HEK293T (cell line): Measurements from ENCODE around the gene FSIP1.

Source experiments
- CTCF ChIA-PET: fragments of 350-600 bp; formaldehyde crosslinking; extraction: SDS; loops from one replicate; lab custom pipeline; 2021; ENCODE audit warnings: antibody characterized with exemption, inconsistent platforms; lab: Yijun Ruan, JAX
- POLR2A ChIA-PET: fragments of 350-600 bp; formaldehyde crosslinking; extraction: SDS; loops from one replicate; lab custom pipeline; 2020; ENCODE audit warnings: antibody characterized with exemption, inconsistent platforms; lab: Yijun Ruan, JAX
- DNase-seq: peaks from one replicate; pipeline ENCODE4 v3.0.0; 2012; ENCODE audit warnings: mixed read lengths; ENCODE audit errors: extremely low spot score
- ARNT ChIP-seq: fragments of 450-650 bp; IDR thresholded peaks from 2 replicates; pipeline ENCODE4 v1.6.1; 2017; ENCODE audit warnings: mild to moderate bottlenecking
- BHLHE40 ChIP-seq: fragments of 450-650 bp; IDR thresholded peaks from 2 replicates; pipeline ENCODE4 v1.6.1; 2016; ENCODE audit warnings: mild to moderate bottlenecking, moderate library complexity, borderline replicate concordance
- CTBP1 ChIP-seq: fragments of 450-650 bp; IDR thresholded peaks from 2 replicates; pipeline ENCODE4 v1.6.1; 2016; ENCODE audit warnings: borderline replicate concordance
- ELF4 ChIP-seq: fragments of 450-650 bp; IDR thresholded peaks from 2 replicates; pipeline ENCODE4 v1.6.1; 2017; ENCODE audit warnings: antibody characterized with exemption
- FOXA1 ChIP-seq: fragments of 450-650 bp; IDR thresholded peaks from 2 replicates; pipeline ENCODE4 v1.6.1; 2016; ENCODE audit warnings: mild to moderate bottlenecking
- FOXK2 ChIP-seq: fragments of 450-650 bp; IDR thresholded peaks from 2 replicates; pipeline ENCODE4 v1.6.1; 2016; ENCODE audit warnings: mild to moderate bottlenecking
- FOXM1 ChIP-seq: fragments of 450-650 bp; IDR thresholded peaks from 2 replicates; pipeline ENCODE4 v1.6.1; 2017; ENCODE audit warnings: mild to moderate bottlenecking, borderline replicate concordance
- HDGF ChIP-seq: fragments of 450-650 bp; IDR thresholded peaks from 2 replicates; pipeline ENCODE4 v1.6.1; 2017; ENCODE audit warnings: antibody characterized with exemption, borderline replicate concordance
- L3MBTL2 ChIP-seq: fragments of 450-650 bp; conservative IDR thresholded peaks from 2 replicates; pipeline ENCODE4 v1.6.1; 2016; ENCODE audit warnings: mild to moderate bottlenecking
- LEF1 ChIP-seq: fragments of 450-650 bp; IDR thresholded peaks from 2 replicates; pipeline ENCODE4 v1.6.1; 2017; ENCODE audit warnings: mild to moderate bottlenecking, borderline replicate concordance
- NFRKB ChIP-seq: fragments of 450-650 bp; IDR thresholded peaks from 2 replicates; pipeline ENCODE4 v1.6.1; 2016; ENCODE audit warnings: mild to moderate bottlenecking, moderate library complexity
- SP1 ChIP-seq: fragments of 450-650 bp; IDR thresholded peaks from 2 replicates; pipeline ENCODE4 v1.6.1; 2017
- SUZ12 ChIP-seq: fragments of 450-650 bp; IDR thresholded peaks from 2 replicates; pipeline ENCODE4 v1.6.1; 2016; ENCODE audit warnings: mild to moderate bottlenecking
- TARDBP ChIP-seq: fragments of 450-650 bp; IDR thresholded peaks from 2 replicates; pipeline ENCODE4 v1.6.1; 2016
- ZNF384 ChIP-seq: fragments of 450-650 bp; IDR thresholded peaks from 2 replicates; pipeline ENCODE4 v1.6.1; 2016
- TF ChIP-seq, protein P1 (sequence below): fragments of 450-650 bp; IDR thresholded peaks from 2 replicates; pipeline ENCODE4 v1.6.1; 2016

The FSIP1 gene

DNA sequence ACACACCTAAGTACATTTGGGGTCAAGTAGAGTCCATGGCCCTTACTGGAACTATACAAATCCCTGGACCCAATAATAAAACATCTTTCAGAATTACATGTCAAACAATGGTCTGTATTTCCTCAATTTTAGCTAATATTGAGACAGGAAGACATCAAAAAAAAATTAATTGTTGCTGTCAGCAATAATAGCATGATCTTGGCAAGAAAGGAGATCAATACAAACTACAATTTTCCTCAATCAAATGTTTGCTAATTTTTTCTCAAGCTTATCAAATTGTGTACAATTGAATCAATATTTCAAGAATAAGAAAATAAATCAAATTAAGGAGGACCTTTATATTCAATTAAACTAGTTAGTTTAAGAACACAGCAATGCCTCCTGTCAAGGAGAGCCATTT lies 62.6 kb downstream of the FSIP1 start:
- POLR2A ChIA-PET: no interaction called here
- CTCF ChIA-PET: no interaction called here
- TF ChIP-seq HDGF: no peak
- TF ChIP-seq NFRKB: no peak
- TF ChIP-seq CTBP1: no peak
- TF ChIP-seq FOXK2: no peak
- no peak for TF ChIP-seq L3MBTL2
- no peak for TF ChIP-seq ARNT
- no peak for DNase-seq

DNA sequence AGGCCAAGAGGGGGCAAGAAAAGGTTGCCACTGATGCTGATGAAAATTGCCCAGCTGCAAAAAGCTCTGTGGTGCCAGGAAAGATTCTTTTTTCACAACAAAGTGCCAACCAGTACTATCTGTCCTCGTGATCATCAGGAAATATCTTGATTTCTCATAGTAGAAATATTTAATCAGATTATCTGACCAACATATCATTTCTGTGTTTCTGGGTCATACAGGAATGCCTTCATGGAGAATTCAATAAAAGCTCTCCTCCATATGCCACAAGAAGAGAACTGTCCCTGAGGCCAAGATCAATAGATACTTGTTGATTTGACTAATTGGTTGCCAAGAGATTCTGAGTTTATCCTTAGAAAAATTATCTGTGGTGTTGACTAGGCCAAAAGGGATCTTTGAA lies 63.5 kb downstream of the FSIP1 start:
- ChIA-PET CTCF (no interaction called here), POLR2A (no interaction called here)
- no peak for DNase-seq
- TF ChIP-seq NFRKB (no peak), CTBP1 (no peak), FOXM1 (no peak), FOXK2 (no peak), ZNF384 (no peak), SUZ12 (no peak), LEF1 (no peak), BHLHE40 (no peak), TARDBP (no peak), HDGF (no peak), ELF4 (no peak), L3MBTL2 (no peak), ARNT (no peak), SP1 (no peak), FOXA1 (no peak)
- TF ChIP-seq, protein P1, sequence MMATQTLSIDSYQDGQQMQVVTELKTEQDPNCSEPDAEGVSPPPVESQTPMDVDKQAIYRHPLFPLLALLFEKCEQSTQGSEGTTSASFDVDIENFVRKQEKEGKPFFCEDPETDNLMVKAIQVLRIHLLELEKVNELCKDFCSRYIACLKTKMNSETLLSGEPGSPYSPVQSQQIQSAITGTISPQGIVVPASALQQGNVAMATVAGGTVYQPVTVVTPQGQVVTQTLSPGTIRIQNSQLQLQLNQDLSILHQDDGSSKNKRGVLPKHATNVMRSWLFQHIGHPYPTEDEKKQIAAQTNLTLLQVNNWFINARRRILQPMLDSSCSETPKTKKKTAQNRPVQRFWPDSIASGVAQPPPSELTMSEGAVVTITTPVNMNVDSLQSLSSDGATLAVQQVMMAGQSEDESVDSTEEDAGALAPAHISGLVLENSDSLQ: no peak

DNA sequence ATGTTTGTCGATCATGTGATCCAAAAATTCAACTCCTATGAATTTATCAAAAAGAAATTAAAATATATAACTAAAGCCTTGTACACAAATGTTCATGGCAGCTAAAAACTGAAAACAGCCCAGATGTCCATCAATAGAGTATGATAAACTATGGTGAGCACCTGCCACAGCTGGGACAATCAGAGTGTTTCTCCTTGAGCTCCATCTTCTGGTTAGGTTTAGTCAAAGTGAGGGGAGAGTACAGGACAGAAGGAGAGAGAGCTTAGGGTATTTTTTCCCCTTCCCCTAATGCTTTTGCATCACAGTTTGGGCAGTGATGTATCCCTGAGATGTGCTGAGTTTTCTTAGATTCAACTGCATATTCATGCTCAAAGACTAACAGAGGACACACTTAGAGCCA lies 65.5 kb downstream of the FSIP1 start:
- no peak for DNase-seq
- no peak for TF ChIP-seq SP1
- no peak for TF ChIP-seq NFRKB
- no peak for TF ChIP-seq ELF4
- TF ChIP-seq, protein P1: no peak
- TF ChIP-seq CTBP1: no peak
- TF ChIP-seq TARDBP: no peak
- no peak for TF ChIP-seq FOXK2
- TF ChIP-seq ZNF384: no peak
- no peak for TF ChIP-seq SUZ12
- TF ChIP-seq HDGF: no peak
- no peak for TF ChIP-seq FOXM1
- TF ChIP-seq FOXA1: no peak
- no peak for TF ChIP-seq LEF1
- no peak for TF ChIP-seq L3MBTL2
- TF ChIP-seq BHLHE40: no peak
- no peak for TF ChIP-seq ARNT
- POLR2A ChIA-PET: no interaction called here
- CTCF ChIA-PET: interaction anchor here (1.3 kb wide), 1 partner anchor 40 kb away, joined by 8 read pairs; no protein-coding TSS in a partner anchor

DNA sequence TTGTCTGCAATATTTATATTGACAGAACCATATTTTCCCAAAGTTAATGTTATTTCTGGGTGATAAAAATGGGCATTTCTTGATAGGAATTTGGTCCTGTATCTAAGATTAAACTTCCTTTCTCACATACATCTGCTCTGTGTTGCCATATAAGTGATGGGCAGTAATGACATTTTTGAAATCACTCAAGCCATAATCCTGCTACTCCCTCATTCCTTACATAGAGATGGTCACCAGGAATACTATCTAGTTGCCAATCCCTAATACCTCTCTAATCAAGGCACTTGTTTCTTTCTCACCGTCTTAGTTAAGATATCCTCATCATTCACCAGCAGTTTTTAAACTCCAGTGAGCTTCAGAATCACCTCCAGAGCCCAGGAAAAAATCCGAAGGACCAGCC lies 68.4 kb downstream of the FSIP1 start:
- CTCF ChIA-PET: no interaction called here

DNA sequence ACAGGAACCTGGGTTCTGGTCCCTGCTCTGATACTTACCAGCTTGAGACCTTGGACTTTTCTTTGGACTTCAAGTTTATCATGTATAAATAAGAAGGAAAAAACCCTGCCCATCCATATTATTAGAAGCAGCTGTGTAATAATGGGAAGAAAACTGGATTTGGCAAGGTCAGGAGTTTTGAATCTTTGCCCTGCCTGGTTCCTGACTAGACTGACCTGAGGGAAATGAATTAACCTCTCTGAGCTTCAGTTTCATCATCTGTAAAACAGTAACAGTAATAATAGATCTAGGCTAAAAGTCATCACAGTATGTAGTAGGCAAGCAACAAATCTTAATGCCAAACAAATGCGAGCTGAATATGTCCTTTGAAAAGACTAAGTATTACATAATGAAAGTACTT lies 68.8 kb downstream of the FSIP1 start:
- CTCF ChIA-PET: no interaction called here
- POLR2A ChIA-PET: no interaction called here
- TF ChIP-seq FOXM1: no peak
- TF ChIP-seq NFRKB: no peak
- no peak for TF ChIP-seq HDGF
- no peak for TF ChIP-seq ELF4
- TF ChIP-seq FOXK2: no peak
- no peak for TF ChIP-seq L3MBTL2
- TF ChIP-seq SP1: no peak
- TF ChIP-seq FOXA1: no peak
- TF ChIP-seq, protein P1: no peak
- TF ChIP-seq LEF1: no peak
- no peak for TF ChIP-seq SUZ12
- TF ChIP-seq ARNT: no peak
- TF ChIP-seq BHLHE40: no peak
- no peak for TF ChIP-seq ZNF384
- no peak for TF ChIP-seq CTBP1
- no peak for TF ChIP-seq TARDBP
- DNase-seq: no peak

More for the DNA sequence above, 68.4 kb downstream of the FSIP1 start:
- DNase-seq: no peak
- POLR2A ChIA-PET: no interaction called here
- TF ChIP-seq L3MBTL2 (no peak), ARNT (no peak), FOXM1 (no peak)
- TF ChIP-seq, protein P1: no peak

DNA sequence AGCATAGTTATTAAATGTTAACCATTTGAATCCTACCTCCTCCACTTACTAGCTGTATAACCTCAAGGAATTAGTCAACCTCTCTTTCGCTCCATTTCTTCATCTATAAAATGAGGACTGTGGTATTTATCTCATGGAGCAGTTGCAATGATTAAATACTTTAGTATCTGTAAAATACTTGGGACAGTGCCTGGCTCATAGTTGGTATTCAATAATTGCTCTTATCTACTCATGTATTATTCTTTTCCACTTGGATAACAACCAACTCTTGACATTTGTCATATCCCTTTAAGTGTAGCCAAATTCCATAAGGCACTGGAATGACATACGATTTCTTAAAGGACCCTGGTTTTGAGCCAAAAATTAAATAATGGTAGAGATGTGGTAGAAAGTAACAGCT lies 72.0 kb downstream of the FSIP1 start:
- POLR2A ChIA-PET: no interaction called here
- TF ChIP-seq HDGF (no peak), ARNT (no peak), SUZ12 (no peak), CTBP1 (no peak), SP1 (no peak), LEF1 (no peak), TARDBP (no peak), FOXK2 (no peak), ZNF384 (no peak), FOXM1 (no peak), ELF4 (no peak), NFRKB (no peak), FOXA1 (no peak), L3MBTL2 (no peak), BHLHE40 (no peak)
- TF ChIP-seq, protein P1: no peak

More for the DNA sequence above, 72.0 kb downstream of the FSIP1 start:
- no peak for DNase-seq
- CTCF ChIA-PET: no interaction called here
